GM21423 (cell line): Measurements from ENCODE around the gene ARHGDIB.

ENCODE experiments used
- ATAC-seq: cut with Tn5 transposase; IDR thresholded peaks from one replicate; pipeline ENCODE4 v1.9.1; 2021; ENCODE audit warnings: mild to moderate bottlenecking, moderate library complexity; ENCODE audit not compliant: unreplicated experiment

ARHGDIB gene

GRCh38 chr12:14934511-14934910 lies 26.9 kb downstream of the ARHGDIB start:
- ATAC-seq = no peak

DNA sequence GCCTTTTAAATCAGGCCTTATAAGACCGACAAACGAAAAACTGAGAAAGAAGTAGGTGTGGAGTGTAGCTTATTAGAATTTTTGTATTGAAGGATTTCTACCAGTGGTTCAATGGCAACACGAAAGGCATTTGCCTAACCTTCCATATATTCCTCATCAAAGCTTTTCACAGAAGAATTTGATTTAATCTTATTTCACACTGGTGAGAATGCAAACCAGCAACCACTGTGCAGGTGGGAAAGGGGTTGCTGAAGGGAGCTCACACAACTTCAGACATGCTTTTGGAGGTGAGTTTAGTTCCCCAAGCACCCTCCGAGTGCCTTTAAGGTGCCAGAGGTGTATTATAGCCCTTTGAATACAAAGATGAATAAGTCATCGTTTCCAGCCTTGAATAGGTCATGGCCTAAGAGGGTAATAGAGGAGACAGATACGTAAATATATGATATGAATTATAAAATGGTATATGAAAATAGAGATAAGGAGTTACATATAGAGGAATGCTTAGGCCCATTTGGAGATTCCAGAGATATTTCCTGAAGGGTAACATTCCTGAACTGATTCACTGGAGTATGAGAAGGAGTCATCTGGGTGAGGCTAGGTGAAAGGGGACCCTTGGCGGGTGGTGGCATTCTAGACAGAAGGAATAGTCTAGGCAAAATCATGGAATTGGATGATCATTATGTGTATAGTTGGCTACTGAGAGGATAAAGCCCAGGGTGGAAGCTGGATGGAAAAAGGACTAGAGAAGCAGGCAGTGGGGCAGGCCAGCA lies 29.4 kb downstream of the ARHGDIB start:
- ATAC-seq = no peak

DNA sequence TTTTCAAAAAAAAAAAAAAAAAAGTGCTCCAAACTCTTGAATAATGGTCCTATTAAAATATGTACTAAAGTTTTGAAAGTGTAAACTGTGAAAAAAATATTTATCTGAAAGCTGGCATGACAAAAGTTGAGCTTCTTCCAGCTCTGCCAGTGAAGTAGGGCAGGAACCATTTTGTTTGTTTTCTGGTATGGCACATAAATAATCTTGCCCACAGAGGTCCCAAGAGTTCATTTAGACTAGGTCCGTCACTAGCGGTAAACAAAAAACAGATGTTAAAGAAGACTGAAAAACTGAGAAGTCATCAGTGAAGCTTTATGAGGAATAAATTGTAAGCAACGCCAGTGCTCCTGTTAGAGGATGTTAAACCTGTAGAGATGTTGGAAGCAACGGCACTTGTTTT lies 30.0 kb downstream of the ARHGDIB start:
- no peak for ATAC-seq

DNA sequence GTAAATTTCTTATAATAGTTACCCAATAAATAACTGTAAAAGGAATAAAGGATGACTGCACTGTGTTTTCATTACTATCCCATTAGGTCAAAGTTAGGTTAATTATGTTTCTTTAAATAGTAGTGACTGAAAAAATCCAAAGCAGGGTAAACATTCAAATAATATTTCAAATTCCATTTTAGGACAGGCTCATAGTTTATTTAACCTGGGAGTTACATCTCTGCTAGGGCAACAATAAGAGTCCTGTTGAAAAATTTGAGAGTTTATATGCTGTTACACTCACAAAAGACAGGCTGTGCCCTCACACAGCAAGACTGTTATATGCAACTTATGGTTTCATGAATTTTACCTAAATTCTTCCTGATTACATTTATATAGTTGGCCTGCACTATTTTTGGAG lies 31.1 kb downstream of the ARHGDIB start:
- no peak for ATAC-seq

- no peak for ATAC-seq
These were observed 32.5 kb downstream of the ARHGDIB start for GRCh38 chr12:14928931-14929330.

DNA sequence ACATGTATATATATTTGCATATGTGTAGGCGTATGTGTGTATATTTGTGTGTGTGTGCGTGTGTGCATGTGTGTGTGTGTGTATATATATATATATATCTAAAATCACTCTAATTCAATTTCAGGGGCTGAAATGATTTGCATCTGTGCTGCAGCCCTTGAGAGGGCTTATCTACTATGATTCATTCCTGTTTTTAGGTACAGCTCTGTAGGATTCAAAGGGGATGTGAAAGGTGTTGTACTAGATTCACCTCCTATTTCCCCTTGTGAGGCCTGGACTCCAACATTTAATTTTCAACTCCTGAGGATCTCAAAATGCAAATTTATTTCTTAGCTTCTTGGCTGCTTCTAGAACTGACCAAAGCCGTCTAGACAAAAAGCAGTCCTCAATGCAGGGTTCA lies 34.1 kb downstream of the ARHGDIB start:
- no peak for ATAC-seq

DNA sequence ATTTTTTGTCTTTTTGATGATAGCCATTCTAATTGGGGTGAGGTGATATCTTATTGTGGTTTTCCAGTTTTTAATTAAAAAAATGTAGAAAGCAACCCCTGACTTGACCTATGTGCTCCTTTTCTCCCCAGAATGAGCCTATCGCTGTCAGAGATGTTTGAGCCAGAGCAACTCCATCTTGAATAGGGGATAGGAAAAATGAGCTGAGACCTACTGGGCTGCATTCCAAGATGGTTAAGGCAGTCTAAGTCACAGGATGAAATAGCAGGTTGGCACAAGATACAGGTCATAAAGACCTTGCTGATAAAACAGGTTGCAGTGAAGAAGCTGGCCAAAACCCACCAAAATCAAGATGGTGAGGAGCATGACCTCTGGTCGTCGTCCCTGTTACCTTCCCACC lies 36.9 kb downstream of the ARHGDIB start:
- ATAC-seq = no peak

- no peak for ATAC-seq
These were observed 37.5 kb downstream of the ARHGDIB start for GRCh38 chr12:14923944-14924343.

GRCh38 chr12:14921218-14921617 lies 40.2 kb downstream of the ARHGDIB start:
- no peak for ATAC-seq

DNA sequence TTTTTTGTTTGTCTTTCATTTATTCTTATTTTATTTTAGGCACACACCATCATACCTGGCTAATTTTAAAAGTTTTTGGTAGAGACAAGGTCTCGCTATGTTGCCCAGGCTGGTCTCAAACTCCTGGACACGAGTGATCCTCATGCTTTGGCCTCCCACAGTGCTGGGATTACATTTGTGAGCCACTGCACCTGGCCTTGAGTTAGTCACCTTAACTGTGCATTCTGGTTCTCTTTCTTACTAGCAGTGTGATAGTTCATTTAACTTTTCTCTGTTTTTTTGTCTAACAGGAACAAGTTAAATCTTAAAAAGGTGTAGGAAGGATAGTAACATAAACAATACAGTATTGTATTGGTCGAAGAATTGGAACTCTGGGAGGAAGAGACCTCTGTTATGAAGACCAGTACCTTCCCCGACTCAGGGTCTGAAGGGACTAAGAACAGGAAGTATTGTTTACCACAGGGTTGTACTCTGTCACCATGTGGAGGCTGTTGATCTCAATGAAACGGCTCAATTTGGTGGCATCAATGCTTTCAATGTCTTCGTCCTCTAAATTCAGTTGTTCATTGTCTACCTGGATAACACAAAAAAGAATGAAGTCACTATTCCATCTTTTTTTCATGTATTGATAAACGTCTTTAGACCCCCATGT lies 40.8 kb downstream of the ARHGDIB start:
- peak; percentile 70 for ATAC-seq

DNA sequence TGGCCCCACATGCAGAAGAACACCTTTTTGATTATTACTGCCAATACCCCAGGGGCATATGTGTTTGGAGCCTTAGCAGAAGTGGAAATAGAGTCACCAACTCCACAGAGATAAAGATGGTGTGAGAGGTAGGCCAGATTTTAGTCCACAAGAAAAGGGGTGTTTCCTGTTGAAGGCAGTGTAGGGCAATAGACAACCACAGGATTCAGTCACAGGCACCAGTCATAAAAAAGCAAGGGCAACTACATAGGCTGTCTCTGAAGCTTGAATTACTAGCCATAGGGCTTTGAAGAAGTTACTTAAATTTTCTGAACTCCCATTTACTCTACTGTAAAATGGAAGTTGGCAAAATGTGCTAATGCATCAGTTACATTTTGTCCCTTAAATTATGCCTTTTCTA lies 41.9 kb downstream of the ARHGDIB start:
- no peak for ATAC-seq

- no peak for ATAC-seq
These were observed 45.7 kb downstream of the ARHGDIB start for GRCh38 chr12:14915736-14916135.

- ATAC-seq = no peak
These were observed 48.0 kb downstream of the ARHGDIB start for GRCh38 chr12:14913381-14913781.

DNA sequence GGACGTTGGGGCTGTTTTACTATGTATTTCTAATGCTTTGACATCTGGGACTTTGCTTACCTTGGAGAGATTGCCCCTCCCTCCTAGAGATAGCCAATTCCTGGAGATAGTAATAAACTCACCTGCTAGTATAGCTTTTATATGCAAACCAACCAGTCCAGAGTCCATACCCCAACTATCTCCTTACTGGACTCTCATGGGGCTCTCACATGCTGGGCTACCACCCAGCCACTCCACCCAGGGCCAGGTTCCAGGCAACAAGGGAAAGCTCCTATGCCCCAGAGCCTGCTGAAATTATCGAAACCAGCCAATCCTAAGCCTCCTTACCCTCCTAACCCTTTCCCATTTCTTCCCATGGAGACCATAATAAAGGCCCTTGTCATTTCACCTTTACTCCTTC lies 50.3 kb downstream of the ARHGDIB start:
- no peak for ATAC-seq

GRCh38 chr12:14910090-14910915 lies 51.1 kb downstream of the ARHGDIB start:
- no peak for ATAC-seq

DNA sequence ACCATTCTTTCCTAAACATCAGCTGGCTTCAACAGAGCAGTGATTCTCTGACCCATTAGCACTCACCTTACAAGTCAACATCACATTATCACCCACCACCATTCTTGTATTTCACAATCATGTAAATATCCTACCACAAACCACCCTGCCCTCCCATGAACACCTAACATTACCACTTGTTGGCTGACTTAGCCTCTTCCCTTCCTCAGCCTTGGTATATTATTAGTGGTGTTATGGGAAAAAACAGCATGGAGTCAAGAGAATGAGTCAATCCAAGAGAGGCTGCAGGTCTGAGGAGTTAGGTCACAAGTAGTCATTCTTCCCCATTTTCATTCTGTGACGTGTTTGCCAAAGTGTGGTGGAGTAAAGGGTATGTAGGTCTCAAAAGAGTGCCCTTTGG lies 53.4 kb downstream of the ARHGDIB start:
- no peak for ATAC-seq

GRCh38 chr12:14906114-14906513 lies 55.3 kb downstream of the ARHGDIB start:
- no peak for ATAC-seq

- ATAC-seq = no peak
These were observed 56.0 kb downstream of the ARHGDIB start for GRCh38 chr12:14905269-14906004.

- ATAC-seq = no peak
These were observed 56.5 kb downstream of the ARHGDIB start for GRCh38 chr12:14904854-14905253.

DNA sequence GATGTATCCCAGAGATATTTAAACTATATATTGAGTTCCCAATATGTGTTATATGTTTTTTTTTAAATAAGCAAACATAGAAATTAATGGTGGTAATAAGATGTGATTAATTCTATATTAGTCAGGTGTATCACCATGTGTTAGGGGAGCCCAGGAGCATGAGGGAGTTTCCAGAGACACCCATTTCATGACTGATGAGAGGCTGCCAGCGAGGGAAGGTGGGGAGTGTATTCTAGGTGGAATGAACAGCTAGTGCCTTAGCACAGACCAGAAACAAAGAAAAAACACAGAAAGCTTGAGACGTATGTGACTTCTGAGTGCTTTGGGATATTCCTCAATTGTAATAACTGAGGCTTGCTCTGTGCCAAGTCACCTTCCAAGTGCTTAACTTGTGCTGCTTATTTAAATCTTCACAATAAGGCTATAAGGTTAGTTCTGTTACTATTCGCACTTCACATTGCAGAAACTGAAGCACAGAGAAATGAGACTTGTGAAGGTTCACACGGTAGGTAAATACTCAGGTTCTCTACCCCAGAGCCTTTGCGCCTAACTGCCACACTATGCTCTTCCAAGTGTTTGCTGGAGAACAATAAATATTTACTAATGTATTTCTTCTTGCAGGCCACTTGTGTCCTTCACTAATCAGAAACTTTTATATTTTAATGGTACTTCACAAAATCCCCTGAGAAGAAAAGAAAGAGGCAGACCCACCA lies 57.9 kb downstream of the ARHGDIB start:
- ATAC-seq = no peak
